Brain microvascular endothelial cell (primary cell): Measurements from ENCODE around the gene KLK1.
A peak's percentile ranks its signal among the peaks of the same experiment; 100 is the strongest.

Source experiments
- DNase-seq: peaks from one replicate; pipeline ENCODE4 v3.0.0-alpha.2; 2020
- H3K27ac ChIP-seq: fragments of 250-450 bp; sonication (Bioruptor Pico); 2 replicates; pipeline ENCODE4 v1.5.1; 2020; ENCODE audit warnings: mild to moderate bottlenecking, moderate library complexity
- H3K27me3 ChIP-seq: fragments of 250-450 bp; sonication (Bioruptor Pico); replicated peaks from 2 replicates; pipeline ENCODE4 v1.5.1; 2020; ENCODE audit warnings: mild to moderate bottlenecking
- H3K36me3 ChIP-seq: fragments of 250-450 bp; sonication (Bioruptor Pico); replicated peaks from 2 replicates; pipeline ENCODE4 v1.5.1; 2020; ENCODE audit warnings: mild to moderate bottlenecking
- H3K4me3 ChIP-seq: 2 replicates; pipeline ENCODE4 v1.5.1; 2011; ENCODE audit warnings: low read depth, mild to moderate bottlenecking, control low read depth, low read length, moderate library complexity
- CTCF ChIP-seq: IDR thresholded peaks from 2 replicates; pipeline ENCODE4 v1.5.1; 2011; ENCODE audit warnings: low read depth, mild to moderate bottlenecking, moderate library complexity, low read length, control low read depth, inconsistent platforms; ENCODE audit errors: missing control alignments
- in situ Hi-C: cut with HindIII; loops from 2 replicates; pipeline ENCODE4 v1.10.0; 2017; ENCODE audit warnings: low sequenced_read_pairs, low pct_ligation_motif_present

The KLK1 gene

GRCh38 chr19:50835103-50835784, 11.7 kb upstream of the KLK1 start:
- H3K27me3 ChIP-seq: no peaks in the 10 kb centered on the region
- no peaks in the 10 kb centered on the region for H3K36me3 ChIP-seq
- in situ Hi-C loops: no loop called here
- H3K27ac ChIP-seq: no peak overlapping the region
- no peak for DNase-seq
- peak overlapping the region; percentile 60 for H3K4me3 ChIP-seq
- TF ChIP-seq CTCF: no peak

- H3K36me3 ChIP-seq: no peaks in the 10 kb centered on the region
- no peaks in the 10 kb centered on the region for H3K27me3 ChIP-seq
- H3K27ac ChIP-seq: no peak overlapping the region
- in situ Hi-C loops: no loop called here
- TF ChIP-seq CTCF: no peak
- no peak for DNase-seq
- no peak overlapping the region for H3K4me3 ChIP-seq
These were observed 10.2 kb upstream of the KLK1 start for GRCh38 chr19:50833802-50834167.

- no peak for TF ChIP-seq CTCF
- no peaks in the 10 kb centered on the region for H3K36me3 ChIP-seq
- H3K27me3 ChIP-seq: no peaks in the 10 kb centered on the region
- in situ Hi-C loops: no loop called here
- no peak for DNase-seq
- H3K4me3 ChIP-seq: no peak within 1 kb of the TSS
- H3K27ac ChIP-seq: no peak within 1 kb of the TSS
These were observed 9.7 kb upstream of the KLK1 start, which contains the start of gene KLK15 for GRCh38 chr19:50833117-50833801. Gene KLK15, minus strand, starts transcription at chr19:50833574. Its CDS starts 2,082 bp downstream, at chr19:50831492.

- in situ Hi-C loops: no loop called here
- Histone ChIP-seq H3K27me3 (no peaks in the 10 kb centered on the region), H3K4me3 (no peak overlapping the region), H3K27ac (no peak overlapping the region), H3K36me3 (no peaks in the 10 kb centered on the region)
- no peak for TF ChIP-seq CTCF
- no peak for DNase-seq
These were observed 9.1 kb upstream of the KLK1 start for GRCh38 chr19:50832666-50833065.

- Histone ChIP-seq H3K27ac (no peak overlapping the region), H3K27me3 (no peaks in the 10 kb centered on the region), H3K36me3 (no peaks in the 10 kb centered on the region), H3K4me3 (no peak overlapping the region)
- DNase-seq: no peak
- in situ Hi-C loops: no loop called here
- TF ChIP-seq CTCF: no peak
These were observed 7.4 kb upstream of the KLK1 start for GRCh38 chr19:50831026-50831396.
